A673 (cell line): ENCODE measurements around the gene TMEM156.

Experiments used
- CTCF ChIP-seq: fragments of 300-800, 200-600 bp; sonication (generic); conservative IDR thresholded peaks from 2 replicates; pipeline ENCODE4 v1.5.1; 2017; ENCODE audit warnings: low read depth, mild to moderate bottlenecking, antibody characterized with exemption, low read length, moderate library complexity, mixed read lengths
- EZH2 ChIP-seq: fragments of 200-600 bp; sonication (generic); IDR thresholded peaks from 2 replicates; pipeline ENCODE4 v1.6.1; 2017; ENCODE audit warnings: borderline replicate concordance, low read depth, mild to moderate bottlenecking, mixed read lengths, antibody characterized with exemption, low read length; ENCODE audit not compliant: poor library complexity, severe bottlenecking

- TF ChIP-seq CTCF: no peak
- TF ChIP-seq EZH2: no peak
These were observed 27.5 kb downstream of the TMEM156 start for GRCh38 chr4:39004758-39005157.
